Mesothelial cell of epicardium (in vitro differentiated cells): ENCODE data around the gene MAML1. TPM values are rescaled to one million over a fixed set of nuclear protein-coding genes. Genes with fewer than 3 reads are reported as not detected.

Experiments
- DNase-seq, 2 experiments: peaks; one replicate each; pipeline ENCODE4 v3.0.0; 2021; ENCODE audit warnings: low spot score in 2 of 2; ENCODE audit not compliant: unreplicated experiment in 2 of 2
- H3K27ac Mint-ChIP-seq: 2 replicates; pipeline ENCODE4 v1.8.0; 2021; ENCODE audit warnings: mixed read lengths
- H3K27me3 Mint-ChIP-seq: 2 replicates; pipeline ENCODE4 v1.8.0; 2021; ENCODE audit warnings: low read depth, mixed read lengths
- H3K36me3 Mint-ChIP-seq: 2 replicates; pipeline ENCODE4 v1.8.0; 2021; ENCODE audit warnings: mixed read lengths
- H3K4me1 Mint-ChIP-seq: 2 replicates; pipeline ENCODE4 v1.8.0; 2021; ENCODE audit warnings: mixed read lengths
- H3K4me3 Mint-ChIP-seq: 2 replicates; pipeline ENCODE4 v1.8.0; 2021; ENCODE audit warnings: mild to moderate bottlenecking, moderate library complexity, mixed read lengths
- H3K9me3 Mint-ChIP-seq: 2 replicates; pipeline ENCODE4 v1.8.0; 2021; ENCODE audit warnings: mixed read lengths
- total RNA-seq: library from RNA; stranded (reverse); gene quantifications from 3 replicates; pipeline ENCODE4 v1.2.1, GENCODE V29; 2021
- TF ChIP-seq, protein P1 (sequence below): fragments of 200-600 bp; sonication (generic); IDR thresholded peaks from one replicate; pipeline ENCODE4 v1.5.0; 2021; ENCODE audit warnings: antibody characterized with exemption; ENCODE audit not compliant: unreplicated experiment

The MAML1 gene
- total RNA-seq, 1 donor from 2014 or later = 49.6 TPM

DNA sequence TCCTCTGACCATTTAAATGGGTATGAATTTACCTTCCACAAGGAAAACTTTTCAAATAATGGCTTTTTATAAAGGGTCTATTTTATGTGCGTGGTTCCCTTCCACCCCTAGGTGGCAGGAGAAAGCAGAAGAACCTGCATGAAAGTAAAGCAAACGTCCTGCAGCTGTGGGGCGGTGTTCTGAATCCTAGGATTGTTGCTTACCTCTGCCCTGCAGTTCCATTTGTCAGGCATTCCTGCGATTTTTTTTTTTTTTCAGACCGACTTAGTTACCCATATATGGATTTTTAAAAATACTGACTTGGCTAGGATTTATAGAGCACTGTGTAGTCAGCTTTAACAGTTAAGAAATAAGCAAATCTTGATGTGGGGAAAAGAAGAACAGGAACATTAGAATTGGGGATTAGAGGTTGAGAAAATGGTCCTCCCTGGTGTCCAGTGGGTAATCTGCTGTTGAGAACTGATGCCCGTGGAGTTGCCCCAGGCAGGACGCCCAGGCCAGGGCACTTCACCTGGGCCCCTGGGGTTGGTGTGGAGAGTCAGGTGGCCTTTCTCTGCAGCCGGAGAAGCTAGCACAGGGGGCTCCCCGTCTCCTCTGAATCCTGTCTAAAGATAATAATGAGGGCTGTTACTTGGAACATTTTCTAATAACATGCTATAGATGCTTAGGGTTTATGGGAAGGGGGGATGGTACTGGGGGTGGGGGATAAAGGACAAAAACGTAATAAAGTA lies 30.8 kb downstream of the MAML1 start:
- peaks cover 9% of the 10 kb centered on the region for H3K36me3 Mint-ChIP-seq
- peak in 1 of 2 experiments; percentile 55 for DNase-seq
- TF ChIP-seq, protein P1, sequence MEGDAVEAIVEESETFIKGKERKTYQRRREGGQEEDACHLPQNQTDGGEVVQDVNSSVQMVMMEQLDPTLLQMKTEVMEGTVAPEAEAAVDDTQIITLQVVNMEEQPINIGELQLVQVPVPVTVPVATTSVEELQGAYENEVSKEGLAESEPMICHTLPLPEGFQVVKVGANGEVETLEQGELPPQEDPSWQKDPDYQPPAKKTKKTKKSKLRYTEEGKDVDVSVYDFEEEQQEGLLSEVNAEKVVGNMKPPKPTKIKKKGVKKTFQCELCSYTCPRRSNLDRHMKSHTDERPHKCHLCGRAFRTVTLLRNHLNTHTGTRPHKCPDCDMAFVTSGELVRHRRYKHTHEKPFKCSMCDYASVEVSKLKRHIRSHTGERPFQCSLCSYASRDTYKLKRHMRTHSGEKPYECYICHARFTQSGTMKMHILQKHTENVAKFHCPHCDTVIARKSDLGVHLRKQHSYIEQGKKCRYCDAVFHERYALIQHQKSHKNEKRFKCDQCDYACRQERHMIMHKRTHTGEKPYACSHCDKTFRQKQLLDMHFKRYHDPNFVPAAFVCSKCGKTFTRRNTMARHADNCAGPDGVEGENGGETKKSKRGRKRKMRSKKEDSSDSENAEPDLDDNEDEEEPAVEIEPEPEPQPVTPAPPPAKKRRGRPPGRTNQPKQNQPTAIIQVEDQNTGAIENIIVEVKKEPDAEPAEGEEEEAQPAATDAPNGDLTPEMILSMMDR = peak; percentile 86
- peaks cover 48% of the 10 kb centered on the region for H3K4me1 Mint-ChIP-seq
- H3K4me3 Mint-ChIP-seq = peak overlapping the region; percentile 24
- H3K27me3 Mint-ChIP-seq = no peaks in the 10 kb centered on the region
- H3K9me3 Mint-ChIP-seq = no peaks in the 10 kb centered on the region
- H3K27ac Mint-ChIP-seq = peak overlapping the region; percentile 94

DNA sequence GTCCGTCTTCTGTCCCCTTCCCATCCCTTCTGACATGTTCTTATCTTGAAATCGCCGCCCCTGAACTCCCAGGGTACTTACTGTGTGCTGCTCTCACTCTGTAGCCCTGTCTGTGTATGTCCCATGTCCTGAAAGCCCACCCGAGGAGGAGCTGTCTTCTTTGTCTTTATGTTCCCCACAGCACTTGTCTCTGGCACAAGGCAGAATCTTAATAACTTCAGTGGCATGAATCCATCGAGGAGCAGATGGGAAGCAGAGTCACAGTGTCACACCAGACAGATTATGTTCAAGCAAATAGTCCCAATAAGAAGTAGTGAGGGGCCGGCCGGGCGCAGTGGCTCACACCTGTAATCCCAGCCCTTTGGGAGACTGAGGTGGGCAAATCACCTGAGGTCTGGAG lies 31.4 kb downstream of the MAML1 start:
- TF ChIP-seq, protein P1 = no peak
- peaks cover 47% of the 10 kb centered on the region for H3K4me1 Mint-ChIP-seq
- H3K27ac Mint-ChIP-seq = peak overlapping the region; percentile 94
- H3K9me3 Mint-ChIP-seq = no peaks in the 10 kb centered on the region
- no peaks in the 10 kb centered on the region for H3K27me3 Mint-ChIP-seq
- no peak overlapping the region for H3K4me3 Mint-ChIP-seq
- DNase-seq = no peak
- peaks cover 15% of the 10 kb centered on the region for H3K36me3 Mint-ChIP-seq

DNA sequence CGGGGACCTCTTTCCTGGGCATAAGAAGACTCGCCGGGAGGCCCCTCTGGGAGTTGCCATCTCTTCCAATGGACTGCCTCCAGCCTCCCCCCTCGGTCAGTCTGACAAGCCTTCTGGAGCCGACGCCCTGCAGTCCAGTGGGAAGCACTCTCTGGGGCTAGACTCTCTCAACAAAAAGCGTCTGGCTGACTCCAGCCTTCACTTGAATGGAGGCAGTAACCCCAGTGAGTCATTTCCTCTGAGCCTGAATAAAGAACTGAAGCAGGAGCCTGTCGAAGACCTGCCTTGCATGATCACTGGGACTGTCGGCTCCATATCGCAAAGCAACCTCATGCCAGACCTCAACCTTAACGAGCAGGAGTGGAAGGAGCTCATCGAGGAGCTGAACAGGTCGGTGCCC lies 32.8 kb downstream of the MAML1 start:
- H3K27me3 Mint-ChIP-seq = no peaks in the 10 kb centered on the region
- peak overlapping the region; percentile 73 for H3K27ac Mint-ChIP-seq
- no peak overlapping the region for H3K4me3 Mint-ChIP-seq
- peaks cover 34% of the 10 kb centered on the region for H3K4me1 Mint-ChIP-seq
- TF ChIP-seq, protein P1 = no peak
- DNase-seq = no peak
- H3K9me3 Mint-ChIP-seq = no peaks in the 10 kb centered on the region
- peaks cover 23% of the 10 kb centered on the region for H3K36me3 Mint-ChIP-seq

DNA sequence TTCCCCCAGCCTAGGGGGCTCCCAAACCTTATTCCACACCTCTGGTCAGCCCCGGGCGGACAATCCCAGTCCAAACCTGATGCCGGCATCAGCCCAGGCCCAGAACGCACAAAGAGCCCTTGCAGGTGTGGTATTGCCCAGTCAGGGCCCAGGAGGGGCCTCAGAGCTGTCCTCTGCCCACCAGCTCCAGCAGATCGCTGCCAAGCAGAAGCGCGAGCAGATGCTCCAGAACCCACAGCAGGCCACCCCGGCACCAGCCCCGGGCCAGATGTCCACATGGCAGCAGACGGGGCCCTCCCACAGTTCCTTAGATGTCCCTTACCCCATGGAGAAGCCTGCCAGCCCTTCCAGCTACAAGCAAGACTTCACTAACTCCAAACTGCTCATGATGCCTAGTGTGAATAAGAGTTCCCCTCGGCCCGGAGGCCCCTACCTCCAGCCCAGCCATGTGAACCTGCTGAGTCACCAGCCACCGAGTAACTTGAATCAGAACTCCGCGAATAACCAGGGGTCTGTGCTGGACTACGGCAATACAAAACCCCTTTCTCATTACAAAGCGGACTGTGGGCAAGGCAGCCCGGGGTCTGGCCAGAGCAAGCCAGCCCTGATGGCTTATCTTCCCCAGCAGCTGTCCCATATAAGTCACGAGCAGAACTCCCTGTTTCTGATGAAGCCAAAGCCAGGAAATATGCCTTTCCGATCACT lies 33.6 kb downstream of the MAML1 start:
- peaks cover 32% of the 10 kb centered on the region for H3K4me1 Mint-ChIP-seq
- H3K27me3 Mint-ChIP-seq = no peaks in the 10 kb centered on the region
- H3K9me3 Mint-ChIP-seq = no peaks in the 10 kb centered on the region
- H3K36me3 Mint-ChIP-seq = peaks cover 31% of the 10 kb centered on the region
- peak overlapping the region; percentile 30 for H3K27ac Mint-ChIP-seq
- no peak for DNase-seq
- no peak overlapping the region for H3K4me3 Mint-ChIP-seq
- TF ChIP-seq, protein P1 = no peak

DNA sequence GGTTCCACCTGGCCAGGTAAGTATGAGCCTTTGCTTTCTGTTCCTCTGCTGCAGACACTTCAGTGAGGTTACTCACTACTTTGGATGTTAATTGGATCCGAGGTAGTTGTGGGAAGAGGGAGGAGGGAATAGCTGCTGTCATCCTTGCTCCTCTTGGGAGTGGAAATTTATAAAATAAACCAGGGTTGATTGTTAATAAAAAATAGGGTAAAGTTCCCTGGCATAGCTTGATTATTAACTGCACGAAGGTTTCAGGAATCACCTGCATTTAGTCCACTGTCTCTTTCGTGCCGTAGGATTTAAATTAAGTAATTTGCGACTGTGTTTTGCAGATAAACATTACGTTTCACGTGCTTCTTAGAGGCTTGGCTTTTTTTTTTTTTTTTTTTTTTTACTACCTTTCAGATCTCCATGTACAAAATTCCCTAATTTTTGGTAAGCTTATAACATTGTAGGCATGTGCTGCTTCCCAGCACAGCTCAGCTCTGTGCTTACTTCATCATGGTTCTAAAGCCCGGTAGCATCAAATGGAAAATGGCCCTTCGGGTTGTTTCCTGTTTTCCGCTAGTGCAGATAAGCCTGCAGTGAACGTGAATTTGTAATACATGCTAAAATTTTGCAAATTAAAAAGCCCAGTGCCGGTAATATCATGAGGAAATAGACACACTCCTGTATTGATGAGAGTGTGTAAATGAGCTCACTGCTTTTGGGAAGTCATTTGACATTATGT lies 34.3 kb downstream of the MAML1 start:
- Mint-ChIP-seq H3K27ac (peak overlapping the region; percentile 16), H3K27me3 (no peaks in the 10 kb centered on the region), H3K9me3 (no peaks in the 10 kb centered on the region), H3K4me3 (no peak overlapping the region), H3K4me1 (peaks cover 28% of the 10 kb centered on the region), H3K36me3 (peaks cover 33% of the 10 kb centered on the region)
- DNase-seq = no peak
- TF ChIP-seq, protein P1 = no peak
